Fibroblast of pulmonary artery (primary cell): ENCODE results near the gene PCNT.
"Not testable (repeated sequence)": the region's sequence is repeated elsewhere in the genome, so short reads cannot be mapped to it uniquely, and the experiment has no call there.

ENCODE experiments used
- DNase-seq: peaks from one replicate; pipeline ENCODE4 v3.0.0-alpha.2; 2010; ENCODE audit warnings: low read depth
- H3K4me3 ChIP-seq: replicated peaks from 2 replicates; pipeline ENCODE4 v1.5.1; 2011; ENCODE audit warnings: low read depth, mild to moderate bottlenecking, control low read depth, low read length, moderate library complexity
- CTCF ChIP-seq: IDR thresholded peaks from 2 replicates; pipeline ENCODE4 v1.5.1; 2011; ENCODE audit warnings: mild to moderate bottlenecking, control low read depth, low read length, inconsistent platforms; ENCODE audit errors: missing control alignments

The PCNT gene

GRCh38 chr21:46307625-46308024 lies 16.3 kb upstream of the PCNT start:
- DNase-seq = no peak
- no peak for TF ChIP-seq CTCF
- H3K4me3 ChIP-seq = no peak overlapping the region

GRCh38 chr21:46308431-46308830 lies 15.5 kb upstream of the PCNT start:
- no peak for TF ChIP-seq CTCF
- no peak overlapping the region for H3K4me3 ChIP-seq
- no peak for DNase-seq

- not testable (repeated sequence) for DNase-seq, H3K4me3 ChIP-seq
Observed at GRCh38 chr21:46310260-46310659, 13.7 kb upstream of the PCNT start.

- no peak overlapping the region for H3K4me3 ChIP-seq
- no peak for DNase-seq
- no peak for TF ChIP-seq CTCF
Observed at GRCh38 chr21:46311568-46311967, 12.4 kb upstream of the PCNT start.

- no peak for TF ChIP-seq CTCF
- no peak for DNase-seq
- H3K4me3 ChIP-seq = no peak overlapping the region
Observed at GRCh38 chr21:46312949-46313348, 11.0 kb upstream of the PCNT start.

GRCh38 chr21:46314441-46315020 lies 9.4 kb upstream of the PCNT start:
- TF ChIP-seq CTCF = no peak
- DNase-seq = no peak
- no peak overlapping the region for H3K4me3 ChIP-seq

GRCh38 chr21:46316708-46317324 lies 7.1 kb upstream of the PCNT start:
- TF ChIP-seq CTCF = no peak
- no peak overlapping the region for H3K4me3 ChIP-seq
- no peak for DNase-seq
